Activated B cell treated with CpG ODN at 0.5 μM for 24 hours (primary cell): ENCODE data around the gene ORAI2. TPM values are rescaled to one million over a fixed set of nuclear protein-coding genes. Genes with fewer than 3 reads are reported as not detected.
A peak's percentile ranks its signal among the peaks of the same experiment; 100 is the strongest.

Source experiments
- ATAC-seq: fragments of 200-7000 bp; cut with Tn5 transposase; one replicate; pipeline ENCODE4 v1.10.0; 2021; ENCODE audit warnings: low read depth, mild to moderate bottlenecking, moderate library complexity
- CTCF ChIA-PET: fragments of 350-600 bp; sonication (Branson Sonifier 250); formaldehyde crosslinking; loops from one replicate; lab custom pipeline; 2021; ENCODE audit warnings: antibody characterized with exemption; lab: Charles Lee
- POLR2A ChIA-PET: fragments of 350-600 bp; sonication (Branson Sonifier 250); formaldehyde crosslinking; loops from one replicate; lab custom pipeline; 2021; ENCODE audit warnings: antibody characterized with exemption; lab: Charles Lee
- DNase-seq: peaks from one replicate; pipeline ENCODE4 v3.0.0; 2022
- H3K27ac Mint-ChIP-seq: one replicate; pipeline ENCODE4 v1.8.0; 2020; ENCODE audit warnings: mixed read lengths
- H3K27me3 Mint-ChIP-seq: one replicate; pipeline ENCODE4 v1.8.0; 2021; ENCODE audit warnings: mixed read lengths
- H3K36me3 Mint-ChIP-seq: one replicate; pipeline ENCODE4 v1.8.0; 2021; ENCODE audit warnings: low read depth, mixed read lengths
- H3K4me1 Mint-ChIP-seq: one replicate; pipeline ENCODE4 v1.8.0; 2021; ENCODE audit warnings: mixed read lengths
- H3K4me3 Mint-ChIP-seq: one replicate; pipeline ENCODE4 v1.8.0; 2020; ENCODE audit warnings: mild to moderate bottlenecking, mixed read lengths
- H3K9me3 Mint-ChIP-seq: one replicate; pipeline ENCODE4 v1.8.0; 2020; ENCODE audit warnings: mixed read lengths
- intact Hi-C: fragments of 100-400 bp; cut with micrococcal nuclease; formaldehyde crosslinking; loops from one replicate; pipeline ENCODE4 v1.15.1; 2024
- total RNA-seq: library from RNA; stranded (reverse); gene quantifications from 2 replicates; pipeline ENCODE4 v1.2.3, GENCODE V29; 2022
- TF ChIP-seq, protein P1 (sequence below): fragments of 200-600 bp; IDR thresholded peaks from one replicate; pipeline ENCODE4 v1.8.0; 2022; ENCODE audit warnings: antibody characterized with exemption, mild to moderate bottlenecking

The ORAI2 gene
- total RNA-seq, 1 donor from 2014 or later, result 184 TPM

DNA sequence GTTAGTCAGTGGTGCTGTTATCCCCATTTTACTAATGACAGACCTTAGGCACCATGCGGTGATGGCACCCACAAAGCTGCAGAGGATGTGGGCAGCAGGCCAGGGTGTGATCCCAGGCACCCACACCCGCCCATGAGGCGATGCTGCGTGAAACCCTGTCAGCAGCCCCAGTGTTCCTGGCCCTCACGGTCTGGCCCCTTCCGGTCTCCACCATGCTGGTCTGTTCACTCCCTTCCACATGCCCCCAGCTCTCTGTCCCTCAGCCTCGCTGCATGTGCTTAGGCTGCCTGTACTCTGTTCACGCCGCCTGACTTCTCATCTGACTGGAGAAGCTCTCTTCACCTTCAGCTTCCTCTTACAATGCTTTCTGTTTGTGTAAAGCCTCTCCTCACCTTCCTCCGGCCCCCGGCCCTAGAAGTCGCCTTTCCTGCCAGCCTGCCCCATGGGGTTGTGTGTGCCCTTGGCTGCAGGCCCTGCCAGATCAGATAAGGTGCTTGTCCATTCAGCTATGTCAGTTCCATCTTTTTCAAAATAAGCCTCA lies 17.6 kb upstream of the ORAI2 start:
- Mint-ChIP-seq H3K4me1 (peaks cover 78% of the 10 kb centered on the region), H3K9me3 (no peaks in the 10 kb centered on the region), H3K27me3 (no peaks in the 10 kb centered on the region), H3K36me3 (peaks cover 54% of the 10 kb centered on the region), H3K4me3 (peak overlapping the region; percentile 85), H3K27ac (peak overlapping the region; percentile 95)
- DNase-seq (peak; percentile 48), ATAC-seq (peak; percentile 81)
- intact Hi-C loops, result loop anchor here (1.0 kb wide), 3 partner anchors 7 to 30 kb away; no protein-coding TSS in a partner anchor
- POLR2A ChIA-PET, result interaction anchor here (0.9 to 32.9 kb wide), 11 partner anchors 9 to 1987 kb away, joined by 3 to 886 read pairs (median 6); partner anchors contain the start of genes ORAI2, PRKRIP1, SH2B2 and ZCWPW1
- CTCF ChIA-PET, result interaction anchor here (0.8 to 4.7 kb wide), 10 partner anchors 10 to 42 kb away, joined by 3 to 29 read pairs (median 6); no protein-coding TSS in a partner anchor
- TF ChIP-seq, protein P1, sequence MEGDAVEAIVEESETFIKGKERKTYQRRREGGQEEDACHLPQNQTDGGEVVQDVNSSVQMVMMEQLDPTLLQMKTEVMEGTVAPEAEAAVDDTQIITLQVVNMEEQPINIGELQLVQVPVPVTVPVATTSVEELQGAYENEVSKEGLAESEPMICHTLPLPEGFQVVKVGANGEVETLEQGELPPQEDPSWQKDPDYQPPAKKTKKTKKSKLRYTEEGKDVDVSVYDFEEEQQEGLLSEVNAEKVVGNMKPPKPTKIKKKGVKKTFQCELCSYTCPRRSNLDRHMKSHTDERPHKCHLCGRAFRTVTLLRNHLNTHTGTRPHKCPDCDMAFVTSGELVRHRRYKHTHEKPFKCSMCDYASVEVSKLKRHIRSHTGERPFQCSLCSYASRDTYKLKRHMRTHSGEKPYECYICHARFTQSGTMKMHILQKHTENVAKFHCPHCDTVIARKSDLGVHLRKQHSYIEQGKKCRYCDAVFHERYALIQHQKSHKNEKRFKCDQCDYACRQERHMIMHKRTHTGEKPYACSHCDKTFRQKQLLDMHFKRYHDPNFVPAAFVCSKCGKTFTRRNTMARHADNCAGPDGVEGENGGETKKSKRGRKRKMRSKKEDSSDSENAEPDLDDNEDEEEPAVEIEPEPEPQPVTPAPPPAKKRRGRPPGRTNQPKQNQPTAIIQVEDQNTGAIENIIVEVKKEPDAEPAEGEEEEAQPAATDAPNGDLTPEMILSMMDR, result no peak

GRCh38 chr7:102416406-102416805 lies 17.0 kb upstream of the ORAI2 start:
- intact Hi-C loops, result loop anchor here (1.0 kb wide), 2 partner anchors 8 kb away; no protein-coding TSS in a partner anchor
- POLR2A ChIA-PET, result interaction anchor here (0.7 to 32.9 kb wide), 12 partner anchors 8 to 1987 kb away, joined by 3 to 886 read pairs (median 5); partner anchors contain the start of genes ORAI2, PRKRIP1, SH2B2 and ZCWPW1
- peak overlapping the region; percentile 85 for H3K4me3 Mint-ChIP-seq
- H3K27me3 Mint-ChIP-seq, result no peaks in the 10 kb centered on the region
- no peak for ATAC-seq
- H3K27ac Mint-ChIP-seq, result peak overlapping the region; percentile 95
- no peak for DNase-seq
- H3K36me3 Mint-ChIP-seq, result peaks cover 53% of the 10 kb centered on the region
- CTCF ChIA-PET, result interaction anchor here (0.8 to 4.7 kb wide), 8 partner anchors 10 to 41 kb away, joined by 3 to 29 read pairs (median 6); no protein-coding TSS in a partner anchor
- peaks cover 83% of the 10 kb centered on the region for H3K4me1 Mint-ChIP-seq
- no peaks in the 10 kb centered on the region for H3K9me3 Mint-ChIP-seq
- TF ChIP-seq, protein P1, result no peak

GRCh38 chr7:102417105-102417504 lies 16.3 kb upstream of the ORAI2 start:
- POLR2A ChIA-PET, result interaction anchor here (0.6 to 32.9 kb wide), 7 partner anchors 9 to 1987 kb away, joined by 3 to 886 read pairs (median 18); partner anchors contain the start of gene ORAI2
- DNase-seq, result no peak
- Mint-ChIP-seq H3K27me3 (no peaks in the 10 kb centered on the region), H3K27ac (peak overlapping the region; percentile 95), H3K4me1 (peaks cover 89% of the 10 kb centered on the region), H3K36me3 (peaks cover 48% of the 10 kb centered on the region), H3K9me3 (no peaks in the 10 kb centered on the region), H3K4me3 (peak overlapping the region; percentile 85)
- CTCF ChIA-PET, result interaction anchor here (0.9 to 4.7 kb wide), 3 partner anchors 8 to 33 kb away, joined by 3 to 29 read pairs (median 5); no protein-coding TSS in a partner anchor
- intact Hi-C loops, result no loop called here
- TF ChIP-seq, protein P1, result no peak
- ATAC-seq, result no peak

DNA sequence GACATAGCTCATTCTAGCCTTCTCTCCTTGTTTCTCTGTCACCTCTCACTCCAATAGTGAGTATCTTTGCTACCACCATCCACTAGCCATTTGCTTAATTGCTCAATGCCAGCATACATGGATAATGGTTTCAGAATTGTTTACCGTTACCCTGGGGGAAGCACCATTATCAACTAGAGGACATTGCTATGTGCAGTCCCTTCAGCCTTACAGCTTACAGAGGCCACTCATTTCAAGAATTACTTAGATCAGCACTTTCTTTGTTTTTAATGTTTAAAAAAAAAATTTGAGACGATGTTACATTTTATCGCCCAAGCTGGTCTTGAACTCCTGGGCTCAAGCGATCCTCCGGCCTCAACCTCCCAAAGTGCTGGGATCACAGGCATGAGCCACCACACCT lies 14.8 kb upstream of the ORAI2 start:
- peaks cover 40% of the 10 kb centered on the region for H3K36me3 Mint-ChIP-seq
- TF ChIP-seq, protein P1, result no peak
- H3K27ac Mint-ChIP-seq, result peak overlapping the region; percentile 95
- ChIA-PET POLR2A (interaction anchor here (0.6 to 32.9 kb wide), 8 partner anchors 7 to 47 kb away, joined by 3 to 886 read pairs (median 12); partner anchors contain the start of genes ALKBH4, ORAI2 and PRKRIP1), CTCF (no interaction called here)
- no peak for ATAC-seq
- intact Hi-C loops, result no loop called here
- no peak for DNase-seq
- peaks cover 91% of the 10 kb centered on the region for H3K4me1 Mint-ChIP-seq
- no peaks in the 10 kb centered on the region for H3K27me3 Mint-ChIP-seq
- no peaks in the 10 kb centered on the region for H3K9me3 Mint-ChIP-seq
- peak overlapping the region; percentile 25 for H3K4me3 Mint-ChIP-seq
